Parathyroid adenoma (tissue), 2 donors: ENCODE results near the gene MED25.

ENCODE experiments used
- H2AFZ ChIP-seq: fragments of 300-600 bp; sonication (generic); one replicate; pipeline ENCODE4 v1.7.0; 2017; ENCODE audit warnings: antibody characterized with exemption, mild to moderate bottlenecking
- H3K27ac ChIP-seq: fragments of 300-600 bp; sonication (generic); one replicate; pipeline ENCODE4 v1.7.0; 2017
- H3K27me3 ChIP-seq: fragments of 300-600 bp; sonication (generic); one replicate; pipeline ENCODE4 v1.7.0; 2017; ENCODE audit warnings: low read length; ENCODE audit not compliant: control insufficient read depth, insufficient read depth
- H3K36me3 ChIP-seq: fragments of 300-600 bp; sonication (generic); one replicate; pipeline ENCODE4 v1.7.0; 2017; ENCODE audit warnings: low read length; ENCODE audit not compliant: control insufficient read depth, insufficient read depth
- H3K4me1 ChIP-seq: fragments of 300-600 bp; sonication (generic); one replicate; pipeline ENCODE4 v1.7.0; 2017; ENCODE audit warnings: control low read depth
- H3K4me2 ChIP-seq: fragments of 300-600 bp; sonication (generic); one replicate; pipeline ENCODE4 v1.7.0; 2017; ENCODE audit warnings: low read length
- H3K4me3 ChIP-seq: fragments of 300-600 bp; sonication (generic); one replicate; pipeline ENCODE4 v1.7.0; 2017; ENCODE audit warnings: low read depth, low read length
- H3K79me2 ChIP-seq: fragments of 300-600 bp; sonication (generic); one replicate; pipeline ENCODE4 v1.7.0; 2017; ENCODE audit warnings: control low read depth
- H3K9ac ChIP-seq: fragments of 300-600 bp; sonication (generic); one replicate; pipeline ENCODE4 v1.7.0; 2017; ENCODE audit warnings: mild to moderate bottlenecking
- H3K9me3 ChIP-seq: fragments of 300-600 bp; sonication (generic); one replicate; pipeline ENCODE4 v1.7.0; 2017; ENCODE audit warnings: low read length; ENCODE audit not compliant: control insufficient read depth
- TF ChIP-seq, protein P1 (sequence below): fragments of 300-600 bp; sonication (generic); IDR thresholded peaks from one replicate; pipeline ENCODE4 v1.7.0; 2017; ENCODE audit warnings: antibody characterized with exemption, mild to moderate bottlenecking
- donor health status: primary hyperparathyroidism.

The MED25 gene

DNA sequence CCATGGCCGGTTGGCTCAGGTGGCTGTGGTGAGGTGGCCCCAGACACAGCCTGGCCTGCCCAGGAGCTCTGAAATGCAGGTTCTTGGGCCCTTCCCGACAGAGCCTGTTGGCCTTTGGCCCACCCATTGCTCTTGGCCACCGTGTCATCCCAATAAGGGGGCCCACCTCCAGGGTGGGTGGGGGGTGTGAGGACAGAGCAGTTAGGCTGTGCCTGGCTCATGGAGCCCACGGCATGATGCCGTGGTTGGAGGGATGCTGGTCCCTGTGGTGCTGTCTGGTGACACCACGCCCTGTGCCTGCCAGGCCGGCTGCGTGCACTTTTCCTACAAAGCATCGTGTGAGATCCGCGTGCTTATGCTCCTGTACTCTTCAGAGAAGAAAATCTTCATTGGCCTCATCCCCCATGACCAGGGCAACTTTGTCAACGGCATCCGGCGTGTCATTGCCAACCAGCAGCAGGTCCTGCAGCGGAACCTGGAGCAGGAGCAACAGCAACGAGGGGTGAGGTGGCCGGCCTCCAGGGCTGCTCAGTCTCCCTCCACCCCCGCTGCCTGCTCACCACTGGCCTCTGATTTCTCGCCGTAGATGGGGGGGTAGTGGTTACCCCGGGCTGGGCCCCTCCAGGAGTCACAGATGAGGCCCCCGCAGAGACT lies 41.7 kb downstream of the MED25 start:
- Histone ChIP-seq H3K9ac (no peak overlapping the region), H2AFZ (no peak overlapping the region), H3K27ac (no peak overlapping the region), H3K4me3 (no peak overlapping the region), H3K36me3 (no peaks in the 10 kb centered on the region), H3K4me1 (no peaks in the 10 kb centered on the region), H3K27me3 (no peaks in the 10 kb centered on the region), H3K79me2 (peaks cover 11% of the 10 kb centered on the region), H3K4me2 (no peak overlapping the region), H3K9me3 (no peaks in the 10 kb centered on the region)
- TF ChIP-seq, protein P1, sequence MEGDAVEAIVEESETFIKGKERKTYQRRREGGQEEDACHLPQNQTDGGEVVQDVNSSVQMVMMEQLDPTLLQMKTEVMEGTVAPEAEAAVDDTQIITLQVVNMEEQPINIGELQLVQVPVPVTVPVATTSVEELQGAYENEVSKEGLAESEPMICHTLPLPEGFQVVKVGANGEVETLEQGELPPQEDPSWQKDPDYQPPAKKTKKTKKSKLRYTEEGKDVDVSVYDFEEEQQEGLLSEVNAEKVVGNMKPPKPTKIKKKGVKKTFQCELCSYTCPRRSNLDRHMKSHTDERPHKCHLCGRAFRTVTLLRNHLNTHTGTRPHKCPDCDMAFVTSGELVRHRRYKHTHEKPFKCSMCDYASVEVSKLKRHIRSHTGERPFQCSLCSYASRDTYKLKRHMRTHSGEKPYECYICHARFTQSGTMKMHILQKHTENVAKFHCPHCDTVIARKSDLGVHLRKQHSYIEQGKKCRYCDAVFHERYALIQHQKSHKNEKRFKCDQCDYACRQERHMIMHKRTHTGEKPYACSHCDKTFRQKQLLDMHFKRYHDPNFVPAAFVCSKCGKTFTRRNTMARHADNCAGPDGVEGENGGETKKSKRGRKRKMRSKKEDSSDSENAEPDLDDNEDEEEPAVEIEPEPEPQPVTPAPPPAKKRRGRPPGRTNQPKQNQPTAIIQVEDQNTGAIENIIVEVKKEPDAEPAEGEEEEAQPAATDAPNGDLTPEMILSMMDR: no peak

DNA sequence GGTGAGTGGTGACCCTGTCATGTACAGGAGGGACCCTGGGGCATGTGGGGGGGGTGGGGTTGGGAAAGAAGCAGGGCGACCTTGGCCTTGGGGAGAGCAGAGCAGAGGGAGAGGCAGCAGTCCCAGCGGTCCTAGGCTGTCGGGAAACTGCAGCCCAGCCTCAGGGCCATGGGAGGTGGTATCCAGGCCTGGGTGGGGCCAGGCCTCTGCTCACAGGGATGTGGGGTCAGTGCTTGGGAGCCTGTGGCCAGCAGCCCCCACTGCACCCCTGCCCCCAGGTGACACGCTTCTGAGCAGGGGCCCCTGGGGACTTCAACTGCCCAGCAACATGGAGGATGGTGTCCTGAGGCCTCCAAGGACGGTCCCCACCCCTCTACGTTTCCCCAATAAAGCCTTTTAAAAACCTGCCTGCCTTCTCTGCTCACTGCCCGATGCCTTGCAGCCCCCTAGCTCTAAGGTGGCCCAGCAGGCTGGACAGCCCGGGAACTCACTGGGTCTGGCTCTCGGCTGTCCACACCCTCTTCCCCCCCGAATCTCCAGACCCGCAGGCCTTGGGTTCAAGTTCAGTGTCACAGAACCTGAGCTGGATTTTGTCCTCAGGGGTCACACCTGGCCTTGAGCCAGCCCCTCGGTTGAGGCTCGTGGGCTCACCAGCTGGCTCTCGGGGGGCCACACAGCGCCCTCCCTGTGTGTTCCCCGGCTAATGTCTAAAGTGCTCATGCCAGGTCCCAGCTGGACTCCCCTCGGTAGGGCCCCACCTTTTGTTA lies 42.4 kb downstream of the MED25 start:
- TF ChIP-seq, protein P1: no peak
- H3K36me3 ChIP-seq: no peaks in the 10 kb centered on the region
- H2AFZ ChIP-seq: no peak overlapping the region
- H3K79me2 ChIP-seq: peaks cover 16% of the 10 kb centered on the region
- no peaks in the 10 kb centered on the region for H3K27me3 ChIP-seq
- no peaks in the 10 kb centered on the region for H3K9me3 ChIP-seq
- H3K4me1 ChIP-seq: no peaks in the 10 kb centered on the region
- no peak overlapping the region for H3K4me3 ChIP-seq
- no peak overlapping the region for H3K4me2 ChIP-seq
- H3K27ac ChIP-seq: no peak overlapping the region
- no peak overlapping the region for H3K9ac ChIP-seq

DNA sequence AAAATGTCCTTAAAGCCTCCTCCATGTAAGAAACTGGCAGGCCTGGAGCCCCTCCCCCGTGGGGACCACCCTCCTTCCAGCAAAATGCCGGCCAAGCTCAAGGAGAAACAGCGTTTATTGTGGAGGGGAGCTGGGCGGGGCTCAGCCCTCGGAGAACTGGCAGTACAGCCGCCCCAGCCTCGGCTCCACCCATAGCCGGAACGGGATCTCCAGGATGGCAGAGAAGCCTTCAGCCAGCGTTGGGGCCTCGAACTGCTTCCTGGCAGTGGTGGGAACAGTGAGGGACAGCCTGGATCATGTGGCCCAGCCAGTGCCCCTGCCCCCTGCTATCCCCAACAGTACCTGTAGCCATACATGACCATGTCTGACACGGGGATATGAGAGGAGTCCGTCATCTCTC lies 43.0 kb downstream of the MED25 start:
- Histone ChIP-seq H3K4me1 (peaks cover 3% of the 10 kb centered on the region), H3K9me3 (no peaks in the 10 kb centered on the region), H3K27me3 (no peaks in the 10 kb centered on the region), H3K4me3 (no peak overlapping the region), H3K79me2 (peaks cover 19% of the 10 kb centered on the region), H2AFZ (no peak overlapping the region), H3K27ac (no peak overlapping the region), H3K36me3 (no peaks in the 10 kb centered on the region), H3K4me2 (no peak overlapping the region), H3K9ac (no peak overlapping the region)
- TF ChIP-seq, protein P1: no peak

DNA sequence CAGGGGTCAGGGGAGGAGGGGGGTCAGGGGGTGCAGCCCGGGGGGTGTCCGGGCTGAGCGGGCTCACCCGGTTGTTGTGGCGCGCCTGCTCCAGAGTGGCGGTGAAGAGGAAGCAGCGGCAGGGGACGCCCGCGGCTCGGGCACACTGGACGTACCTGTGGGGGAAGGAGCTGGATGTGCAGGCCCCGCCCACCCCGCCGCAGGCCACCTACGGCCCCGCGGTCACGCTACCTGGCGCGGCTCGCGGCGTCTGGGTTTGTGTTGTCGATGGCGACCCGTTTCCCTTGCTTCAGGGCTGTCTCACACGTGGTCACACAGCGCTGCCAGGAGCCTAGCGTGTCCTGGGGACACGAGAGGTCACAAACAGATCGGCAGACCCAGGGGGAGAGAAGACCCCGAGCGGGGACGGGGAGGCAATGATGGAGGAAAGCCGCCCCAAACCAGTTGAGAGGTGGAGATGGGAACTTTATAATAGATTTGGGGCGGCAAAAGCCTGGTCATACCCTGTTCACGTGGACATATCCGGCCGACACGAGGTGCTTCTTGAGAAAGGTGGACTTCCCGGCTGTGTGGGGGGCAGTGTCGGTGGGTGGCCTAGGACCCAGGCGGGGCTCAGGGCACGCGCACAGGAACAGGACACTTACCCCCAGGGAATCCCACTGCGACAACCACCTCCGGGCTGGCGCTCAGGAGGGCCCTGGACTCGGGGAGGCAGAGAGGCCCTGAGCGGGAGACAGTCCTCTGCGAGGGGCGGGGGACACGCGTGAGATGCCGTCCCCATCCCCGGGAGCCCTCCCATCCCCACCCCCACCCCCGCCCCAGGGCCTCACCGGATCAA lies 43.7 kb downstream of the MED25 start:
- peaks cover 10% of the 10 kb centered on the region for H3K4me1 ChIP-seq
- H3K9ac ChIP-seq: no peak overlapping the region
- H3K79me2 ChIP-seq: peaks cover 24% of the 10 kb centered on the region
- no peak overlapping the region for H3K27ac ChIP-seq
- TF ChIP-seq, protein P1: no peak
- no peaks in the 10 kb centered on the region for H3K36me3 ChIP-seq
- no peaks in the 10 kb centered on the region for H3K9me3 ChIP-seq
- no peak overlapping the region for H3K4me3 ChIP-seq
- no peak overlapping the region for H2AFZ ChIP-seq
- H3K27me3 ChIP-seq: no peaks in the 10 kb centered on the region
- H3K4me2 ChIP-seq: no peak overlapping the region
